SK-N-SH treated with all-trans-retinoic acid at 6 μM for 48 hours (cell line): ENCODE results near the gene CALCOCO1.

Experiments
- ATAC-seq: fragments of 200-7000 bp; cut with Tn5 transposase; 3 replicates; pipeline ENCODE4 v1.9.1; 2020; ENCODE audit warnings: mild to moderate bottlenecking, moderate library complexity
- ARNTL ChIP-seq: fragments of 450-650 bp; formaldehyde crosslinking; IDR thresholded peaks from 2 replicates; pipeline ENCODE4 v1.5.0; 2020; ENCODE audit warnings: low read depth, mild to moderate bottlenecking, moderate library complexity, borderline replicate concordance
- BACH2 ChIP-seq: fragments of 250-450 bp; sonication (Bioruptor Pico); IDR thresholded peaks from 2 replicates; pipeline ENCODE4 v1.9.0; 2021; ENCODE audit warnings: mild to moderate bottlenecking, borderline replicate concordance
- CSDC2 ChIP-seq: fragments of 250-450 bp; sonication (Bioruptor Pico); IDR thresholded peaks from 2 replicates; pipeline ENCODE4 v1.5.0; 2020; ENCODE audit warnings: mild to moderate bottlenecking, moderate library complexity
- CSRNP3 ChIP-seq: fragments of 250-450 bp; sonication (Bioruptor Pico); IDR thresholded peaks from 2 replicates; pipeline ENCODE4 v1.5.1; 2021; ENCODE audit warnings: mild to moderate bottlenecking, moderate library complexity
- GLIS3 ChIP-seq: fragments of 250-450 bp; sonication (Bioruptor Pico); IDR thresholded peaks from 2 replicates; pipeline ENCODE4 v1.5.0; 2020; ENCODE audit warnings: mild to moderate bottlenecking, moderate library complexity
- ISL1 ChIP-seq: fragments of 250-450 bp; sonication (Bioruptor Pico); IDR thresholded peaks from 2 replicates; pipeline ENCODE4 v2.1.2; 2022; ENCODE audit warnings: mild to moderate bottlenecking, moderate library complexity
- OSR1 ChIP-seq: fragments of 250-450 bp; sonication (Bioruptor Pico); IDR thresholded peaks from 2 replicates; pipeline ENCODE4 v1.8.0; 2022; ENCODE audit warnings: moderate library complexity, mild to moderate bottlenecking, inconsistent platforms
- POU6F1 ChIP-seq: fragments of 250-450 bp; sonication (Bioruptor Pico); IDR thresholded peaks from 2 replicates; pipeline ENCODE4 v1.8.0; 2021; ENCODE audit warnings: low read depth, mild to moderate bottlenecking, moderate library complexity, borderline replicate concordance
- PPARA ChIP-seq: fragments of 250-450 bp; sonication (Bioruptor Pico); IDR thresholded peaks from 2 replicates; pipeline ENCODE4 v1.5.0; 2020; ENCODE audit warnings: mild to moderate bottlenecking, borderline replicate concordance
- RARB ChIP-seq: fragments of 250-450 bp; sonication (Bioruptor Pico); IDR thresholded peaks from 2 replicates; pipeline ENCODE4 v1.8.0; 2021; ENCODE audit warnings: mild to moderate bottlenecking, moderate library complexity
- SNAI2 ChIP-seq: fragments of 250-450 bp; sonication (Bioruptor Pico); IDR thresholded peaks from 2 replicates; pipeline ENCODE4 v1.5.0; 2020; ENCODE audit warnings: mild to moderate bottlenecking, moderate library complexity
- TCF4 ChIP-seq: fragments of 250-450 bp; sonication (Bioruptor Pico); IDR thresholded peaks from 2 replicates; pipeline ENCODE4 v1.8.0; 2021; ENCODE audit warnings: mild to moderate bottlenecking, moderate library complexity, borderline replicate concordance
- TOX ChIP-seq: fragments of 250-450 bp; sonication (Bioruptor Pico); IDR thresholded peaks from 2 replicates; pipeline ENCODE4 v1.8.0; 2021; ENCODE audit warnings: mild to moderate bottlenecking, moderate library complexity, borderline replicate concordance
- TSHZ2 ChIP-seq: fragments of 250-450 bp; sonication (Bioruptor Pico); IDR thresholded peaks from 2 replicates; pipeline ENCODE4 v1.5.0; 2020; ENCODE audit warnings: mild to moderate bottlenecking, moderate library complexity
- ZFP3 ChIP-seq: fragments of 250-450 bp; sonication (Bioruptor Pico); IDR thresholded peaks from 2 replicates; pipeline ENCODE4 v1.5.0; 2020; ENCODE audit warnings: mild to moderate bottlenecking, moderate library complexity
- ZFP30 ChIP-seq: fragments of 450-650 bp; formaldehyde crosslinking; IDR thresholded peaks from 2 replicates; pipeline ENCODE4 v1.5.0; 2022; ENCODE audit warnings: mild to moderate bottlenecking, moderate library complexity
- ZNF565 ChIP-seq: fragments of 450-650 bp; formaldehyde crosslinking; conservative IDR thresholded peaks from 2 replicates; pipeline ENCODE4 v1.5.0; 2020; ENCODE audit warnings: low read depth, mild to moderate bottlenecking, moderate library complexity
- ZNF70 ChIP-seq: fragments of 450-650 bp; formaldehyde crosslinking; IDR thresholded peaks from 2 replicates; pipeline ENCODE4 v1.5.0; 2020; ENCODE audit warnings: mild to moderate bottlenecking, moderate library complexity
- ZNF8 ChIP-seq: fragments of 450-650 bp; formaldehyde crosslinking; IDR thresholded peaks from 2 replicates; pipeline ENCODE4 v1.5.0; 2020; ENCODE audit warnings: mild to moderate bottlenecking, moderate library complexity
- TF ChIP-seq, protein P1 (sequence below): fragments of 250-450 bp; sonication (Bioruptor Pico); IDR thresholded peaks from 2 replicates; pipeline ENCODE4 v1.5.1; 2020; ENCODE audit warnings: low read depth, mild to moderate bottlenecking, moderate library complexity
- TF ChIP-seq, protein P2 (sequence below): fragments of 250-450 bp; sonication (Bioruptor Pico); IDR thresholded peaks from 2 replicates; pipeline ENCODE4 v1.8.0; 2020; ENCODE audit warnings: mild to moderate bottlenecking, moderate library complexity, borderline replicate concordance

Gene CALCOCO1

DNA sequence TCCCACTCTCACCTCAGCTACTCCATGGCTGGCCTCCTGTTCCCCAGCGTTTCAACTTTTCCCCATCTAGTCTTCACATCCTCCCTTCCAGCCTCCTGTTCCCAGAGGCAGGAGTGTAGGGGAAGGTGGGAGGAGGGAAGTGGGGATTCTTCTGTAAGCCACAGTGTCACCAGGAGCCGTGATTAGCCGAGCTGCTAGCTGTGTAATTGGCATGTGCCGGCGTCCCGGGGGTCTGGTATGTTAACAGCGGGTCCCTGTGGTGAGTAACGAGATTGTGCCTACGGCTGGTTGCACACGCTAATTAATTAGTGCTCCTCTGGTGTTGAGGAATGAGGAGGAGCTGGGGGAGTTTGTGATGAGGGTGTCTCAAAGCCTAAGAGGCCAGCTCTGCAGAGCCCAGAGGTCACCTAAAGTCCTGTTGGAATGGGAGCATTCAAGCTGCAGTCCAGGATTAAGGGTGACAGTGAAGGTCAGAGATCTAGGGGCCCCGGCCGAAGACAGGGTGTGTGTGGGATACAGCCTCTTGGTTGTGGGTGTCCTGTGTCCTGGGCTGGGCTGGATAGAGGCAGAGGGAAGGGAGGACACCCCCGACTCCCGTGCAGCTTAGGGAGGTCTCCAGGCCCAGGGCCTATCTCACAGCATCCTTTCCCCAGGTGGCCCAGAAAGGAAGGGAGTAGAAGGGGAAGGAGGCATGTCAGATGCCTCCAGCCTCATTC, 10.0 kb upstream of the CALCOCO1 start:
- no peak for ATAC-seq
- TF ChIP-seq PPARA (CRISPR knock-in tag) (no peak), OSR1 (no peak)

- TF ChIP-seq CSRNP3 (CRISPR knock-in tag) (no peak), TCF4 (CRISPR knock-in tag) (no peak), ZFP3 (CRISPR knock-in tag) (no peak), TSHZ2 (CRISPR knock-in tag) (no peak), SNAI2 (CRISPR knock-in tag) (no peak), ZNF8 (CRISPR knock-in tag) (no peak), OSR1 (no peak), ZNF565 (no peak), ARNTL (CRISPR knock-in tag) (no peak), RARB (CRISPR knock-in tag) (no peak), ZFP30 (CRISPR knock-in tag) (no peak), POU6F1 (CRISPR knock-in tag) (no peak), BACH2 (CRISPR knock-in tag) (no peak), CSDC2 (CRISPR knock-in tag) (no peak), ZNF70 (CRISPR knock-in tag) (no peak), ISL1 (no peak), TOX (CRISPR knock-in tag) (no peak), GLIS3 (CRISPR knock-in tag) (no peak)
- TF ChIP-seq, protein P1, sequence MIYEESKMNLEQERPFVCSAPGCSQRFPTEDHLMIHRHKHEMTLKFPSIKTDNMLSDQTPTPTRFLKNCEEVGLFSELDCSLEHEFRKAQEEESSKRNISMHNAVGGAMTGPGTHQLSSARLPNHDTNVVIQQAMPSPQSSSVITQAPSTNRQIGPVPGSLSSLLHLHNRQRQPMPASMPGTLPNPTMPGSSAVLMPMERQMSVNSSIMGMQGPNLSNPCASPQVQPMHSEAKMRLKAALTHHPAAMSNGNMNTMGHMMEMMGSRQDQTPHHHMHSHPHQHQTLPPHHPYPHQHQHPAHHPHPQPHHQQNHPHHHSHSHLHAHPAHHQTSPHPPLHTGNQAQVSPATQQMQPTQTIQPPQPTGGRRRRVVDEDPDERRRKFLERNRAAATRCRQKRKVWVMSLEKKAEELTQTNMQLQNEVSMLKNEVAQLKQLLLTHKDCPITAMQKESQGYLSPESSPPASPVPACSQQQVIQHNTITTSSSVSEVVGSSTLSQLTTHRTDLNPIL (CRISPR knock-in tag): no peak
- TF ChIP-seq, protein P2, sequence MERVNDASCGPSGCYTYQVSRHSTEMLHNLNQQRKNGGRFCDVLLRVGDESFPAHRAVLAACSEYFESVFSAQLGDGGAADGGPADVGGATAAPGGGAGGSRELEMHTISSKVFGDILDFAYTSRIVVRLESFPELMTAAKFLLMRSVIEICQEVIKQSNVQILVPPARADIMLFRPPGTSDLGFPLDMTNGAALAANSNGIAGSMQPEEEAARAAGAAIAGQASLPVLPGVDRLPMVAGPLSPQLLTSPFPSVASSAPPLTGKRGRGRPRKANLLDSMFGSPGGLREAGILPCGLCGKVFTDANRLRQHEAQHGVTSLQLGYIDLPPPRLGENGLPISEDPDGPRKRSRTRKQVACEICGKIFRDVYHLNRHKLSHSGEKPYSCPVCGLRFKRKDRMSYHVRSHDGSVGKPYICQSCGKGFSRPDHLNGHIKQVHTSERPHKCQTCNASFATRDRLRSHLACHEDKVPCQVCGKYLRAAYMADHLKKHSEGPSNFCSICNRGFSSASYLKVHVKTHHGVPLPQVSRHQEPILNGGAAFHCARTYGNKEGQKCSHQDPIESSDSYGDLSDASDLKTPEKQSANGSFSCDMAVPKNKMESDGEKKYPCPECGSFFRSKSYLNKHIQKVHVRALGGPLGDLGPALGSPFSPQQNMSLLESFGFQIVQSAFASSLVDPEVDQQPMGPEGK (CRISPR knock-in tag): no peak
- no peak for ATAC-seq
Observed at GRCh38 chr12:53736592-53736991, 9.3 kb upstream of the CALCOCO1 start.

DNA sequence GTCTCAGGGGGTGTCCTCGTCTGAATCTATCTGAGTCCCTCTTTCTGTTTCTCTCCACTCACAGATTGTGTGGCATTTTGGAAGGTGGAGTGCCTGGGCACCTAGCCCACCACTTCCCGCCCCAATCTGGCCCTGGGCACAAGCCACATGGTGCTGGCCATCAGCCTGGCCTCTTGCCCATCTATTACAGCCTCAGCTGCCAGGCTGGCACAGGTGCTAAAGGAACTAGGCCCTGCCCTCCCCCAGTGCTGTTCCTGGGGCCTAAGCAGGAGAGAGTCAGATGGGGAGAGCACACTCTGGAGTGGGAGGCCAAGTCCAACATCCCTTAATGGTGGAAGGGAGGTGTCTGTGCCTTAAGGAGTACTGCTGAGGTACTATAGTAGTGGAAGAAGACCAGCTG, 8.3 kb upstream of the CALCOCO1 start:
- TF ChIP-seq POU6F1 (CRISPR knock-in tag): no peak
- no peak for TF ChIP-seq ZFP30 (CRISPR knock-in tag)
- no peak for TF ChIP-seq CSDC2 (CRISPR knock-in tag)
- no peak for ATAC-seq
